ENCODE measurements around the gene ASIC4.
A peak's percentile ranks its signal among the peaks of the same experiment; 100 is the strongest.

ASIC4 gene

DNA sequence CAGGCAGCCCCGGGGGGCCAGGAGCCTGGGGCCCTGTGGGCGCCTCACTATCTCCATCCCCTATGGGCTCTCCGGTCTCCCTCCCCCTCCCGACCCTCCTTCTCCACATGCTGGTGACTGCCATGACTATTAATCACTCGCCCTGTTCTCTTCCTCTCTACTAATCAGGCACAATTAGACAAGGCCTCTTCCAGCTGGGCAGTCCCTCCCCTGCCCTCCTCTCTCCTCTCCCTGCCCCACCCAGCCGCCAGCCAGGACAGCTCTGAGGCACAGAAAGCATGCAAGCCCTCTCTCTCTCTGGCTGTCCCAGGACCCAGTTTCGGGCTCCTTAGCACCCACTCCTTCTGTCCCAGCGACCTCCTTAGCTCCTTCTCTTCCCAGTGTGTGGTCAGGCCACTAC lies 5.8 kb downstream of the ASIC4 start:
- peak; percentile 44 for DNase-seq
- Histone ChIP-seq H3K4me1 (peaks cover 62% of the 10 kb centered on the region), H3K9me3 (no peaks in the 10 kb centered on the region), H3K27me3 (no peaks in the 10 kb centered on the region), H3K36me3 (no peaks in the 10 kb centered on the region), H3K4me3 (ENCODE audit: low read depth, low read length) (no peak overlapping the region)
- TF ChIP-seq, protein P1, sequence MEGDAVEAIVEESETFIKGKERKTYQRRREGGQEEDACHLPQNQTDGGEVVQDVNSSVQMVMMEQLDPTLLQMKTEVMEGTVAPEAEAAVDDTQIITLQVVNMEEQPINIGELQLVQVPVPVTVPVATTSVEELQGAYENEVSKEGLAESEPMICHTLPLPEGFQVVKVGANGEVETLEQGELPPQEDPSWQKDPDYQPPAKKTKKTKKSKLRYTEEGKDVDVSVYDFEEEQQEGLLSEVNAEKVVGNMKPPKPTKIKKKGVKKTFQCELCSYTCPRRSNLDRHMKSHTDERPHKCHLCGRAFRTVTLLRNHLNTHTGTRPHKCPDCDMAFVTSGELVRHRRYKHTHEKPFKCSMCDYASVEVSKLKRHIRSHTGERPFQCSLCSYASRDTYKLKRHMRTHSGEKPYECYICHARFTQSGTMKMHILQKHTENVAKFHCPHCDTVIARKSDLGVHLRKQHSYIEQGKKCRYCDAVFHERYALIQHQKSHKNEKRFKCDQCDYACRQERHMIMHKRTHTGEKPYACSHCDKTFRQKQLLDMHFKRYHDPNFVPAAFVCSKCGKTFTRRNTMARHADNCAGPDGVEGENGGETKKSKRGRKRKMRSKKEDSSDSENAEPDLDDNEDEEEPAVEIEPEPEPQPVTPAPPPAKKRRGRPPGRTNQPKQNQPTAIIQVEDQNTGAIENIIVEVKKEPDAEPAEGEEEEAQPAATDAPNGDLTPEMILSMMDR (IDR thresholded peaks at IDR 0.05; ENCODE audit: low read depth, low read length) = no peak

DNA sequence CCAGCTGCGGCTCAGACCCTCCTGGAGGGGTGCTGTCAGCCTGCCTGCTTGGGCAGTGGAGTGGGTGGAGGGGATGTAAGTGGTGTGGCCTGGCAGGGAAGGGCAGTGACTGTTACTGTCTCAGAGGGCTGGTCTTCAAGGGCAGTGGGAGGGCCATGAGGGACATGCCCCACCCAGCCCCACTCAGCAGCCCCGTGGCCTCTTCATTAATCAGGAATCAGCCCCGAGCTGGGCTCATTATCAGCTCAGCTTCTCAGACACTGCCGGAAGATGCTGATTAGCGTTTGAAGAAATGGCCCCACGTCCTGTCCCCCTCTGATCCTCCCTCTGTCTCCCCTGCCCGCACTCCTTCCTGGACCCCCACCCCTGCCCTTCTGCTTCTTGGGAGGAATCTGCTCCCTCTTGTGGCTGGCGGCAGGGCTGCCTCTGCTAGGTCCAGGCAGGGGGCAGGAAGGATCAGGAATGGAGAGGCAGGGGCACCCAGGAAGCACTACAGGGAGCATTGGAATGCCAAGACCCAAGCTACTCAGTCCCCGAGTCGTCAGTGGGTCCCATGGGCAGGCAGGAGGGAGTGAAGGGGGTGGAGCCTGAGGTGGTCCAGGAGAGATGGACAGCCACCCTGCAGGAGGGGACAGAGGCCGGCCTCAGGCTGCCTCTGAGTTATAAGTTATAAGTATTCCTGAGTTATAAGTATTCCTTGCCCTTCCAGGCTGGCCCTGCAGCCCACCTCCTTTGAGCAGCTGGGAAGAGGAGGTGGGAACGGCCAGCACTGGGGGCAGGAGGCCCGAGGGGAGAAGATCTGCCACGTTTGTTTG lies 7.0 kb downstream of the ASIC4 start:
- Histone ChIP-seq H3K27me3 (no peaks in the 10 kb centered on the region), H3K4me3 (ENCODE audit: low read depth, low read length) (peak overlapping the region; percentile 31), H3K36me3 (no peaks in the 10 kb centered on the region), H3K4me1 (peaks cover 63% of the 10 kb centered on the region), H3K9me3 (no peaks in the 10 kb centered on the region)
- TF ChIP-seq, protein P1 (IDR thresholded peaks at IDR 0.05; ENCODE audit: low read depth, low read length) = peak; percentile 82
- DNase-seq = peak; percentile 84

DNA sequence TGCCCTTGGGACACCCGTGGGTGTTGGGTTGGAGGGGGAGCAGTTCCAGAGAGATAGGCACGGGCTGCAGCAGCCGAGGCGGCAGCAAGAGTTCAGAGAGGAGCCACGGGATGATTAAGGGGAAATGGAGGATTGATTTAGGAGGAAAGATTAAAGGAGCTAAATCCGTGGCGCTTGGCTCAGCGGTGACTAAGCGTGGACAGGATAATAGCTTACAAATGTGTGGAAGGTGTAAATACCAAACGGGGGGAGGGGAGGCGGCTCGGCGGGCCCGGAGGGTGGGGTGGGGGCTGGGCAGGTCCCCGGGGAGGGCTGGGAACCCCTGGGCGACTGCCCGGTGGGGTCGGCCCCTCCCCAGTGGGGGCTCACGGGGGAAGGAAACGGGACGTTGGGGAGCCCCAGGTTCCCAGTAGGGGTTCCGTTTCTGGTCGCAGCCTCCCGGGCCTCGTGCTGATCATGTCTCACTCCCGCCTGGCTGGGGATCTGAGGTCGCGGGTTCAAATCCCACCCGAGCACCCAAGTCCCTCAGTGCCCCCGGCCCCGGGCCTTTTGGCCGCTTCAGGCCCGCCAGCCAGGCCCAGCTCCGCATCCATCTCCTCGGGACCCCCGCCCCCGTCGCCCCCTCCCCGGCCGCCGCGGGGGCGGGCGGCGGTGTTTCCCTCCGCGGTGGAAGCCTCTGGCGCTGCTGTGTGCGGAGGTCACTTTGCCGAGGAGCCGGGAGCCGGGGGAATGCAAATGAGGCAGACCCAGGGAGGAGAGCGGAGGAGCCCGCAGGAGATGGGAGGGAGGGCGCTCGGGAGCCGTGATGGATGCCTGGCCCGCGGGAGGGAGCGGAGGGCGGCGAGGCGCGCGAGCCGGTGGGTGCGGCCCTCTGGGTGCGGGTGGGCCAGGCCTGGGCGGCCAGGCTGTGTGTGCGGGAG lies 8.1 kb downstream of the ASIC4 start:
- H3K27me3 ChIP-seq = no peaks in the 10 kb centered on the region
- TF ChIP-seq, protein P1 (IDR thresholded peaks at IDR 0.05; ENCODE audit: low read depth, low read length) = no peak
- DNase-seq = peak; percentile 77
- H3K36me3 ChIP-seq = no peaks in the 10 kb centered on the region
- H3K9me3 ChIP-seq = no peaks in the 10 kb centered on the region
- H3K4me3 ChIP-seq (ENCODE audit: low read depth, low read length) = peak overlapping the region; percentile 35
- peaks cover 68% of the 10 kb centered on the region for H3K4me1 ChIP-seq

DNA sequence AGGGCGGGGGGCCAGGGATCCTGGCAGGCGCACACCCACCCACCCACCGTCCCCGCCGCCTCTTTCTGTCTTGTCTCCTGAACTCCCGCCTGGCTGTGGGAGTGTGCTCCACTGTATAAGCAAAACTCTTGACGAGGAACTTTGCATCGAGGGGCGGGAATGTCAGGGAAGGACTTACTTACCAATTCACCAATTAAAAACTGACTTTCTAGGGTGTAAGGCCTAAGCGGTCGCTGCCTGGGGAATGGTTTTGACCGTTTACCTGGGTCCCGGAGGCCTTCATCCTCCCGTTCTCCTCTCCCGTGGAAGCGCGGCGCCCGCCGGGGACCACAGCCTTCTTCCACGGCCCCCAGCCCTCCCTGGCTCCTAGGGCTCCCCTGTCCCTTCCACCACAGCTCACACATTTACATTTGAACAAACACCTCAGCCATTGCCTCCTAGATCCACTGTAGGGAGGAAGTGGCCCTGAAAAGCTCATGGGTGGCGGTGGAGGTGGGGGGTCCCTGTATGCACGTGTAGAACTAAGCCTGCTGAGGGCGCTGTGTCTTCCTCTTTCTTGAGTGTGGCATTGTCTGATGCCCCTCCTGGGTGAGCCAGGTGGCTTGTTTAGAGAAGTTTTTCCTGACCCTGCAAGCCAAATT lies 8.9 kb downstream of the ASIC4 start:
- H3K9me3 ChIP-seq = no peaks in the 10 kb centered on the region
- no peaks in the 10 kb centered on the region for H3K36me3 ChIP-seq
- TF ChIP-seq, protein P1 (IDR thresholded peaks at IDR 0.05; ENCODE audit: low read depth, low read length) = no peak; the same call in 1 of the 2 replicates
- H3K4me1 ChIP-seq = peaks cover 74% of the 10 kb centered on the region
- H3K27me3 ChIP-seq = no peaks in the 10 kb centered on the region
- H3K4me3 ChIP-seq (ENCODE audit: low read depth, low read length) = peak overlapping the region; percentile 35; the same call in 1 of the 2 replicates
- no peak for DNase-seq

DNA sequence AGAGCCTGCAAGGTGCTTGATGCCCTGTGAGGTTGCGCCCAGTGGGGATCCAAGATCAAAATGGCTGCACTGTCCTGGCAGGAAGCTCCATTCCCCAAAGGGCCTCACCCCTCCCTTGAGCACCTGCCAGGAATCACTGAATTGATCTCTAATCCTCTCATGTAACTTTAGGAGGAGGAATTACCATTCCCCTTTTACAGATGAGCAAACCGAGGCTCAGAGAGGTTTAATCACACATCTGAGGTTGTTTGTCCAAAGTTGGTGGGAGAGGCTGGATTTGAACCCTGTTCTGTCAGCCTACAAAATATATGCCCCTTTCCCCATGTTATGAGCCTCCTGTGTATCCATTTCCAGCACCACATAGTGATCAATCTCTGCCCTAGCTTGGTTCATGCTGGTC lies 10.5 kb downstream of the ASIC4 start:
- TF ChIP-seq, protein P1 (IDR thresholded peaks at IDR 0.05; ENCODE audit: low read depth, low read length) = no peak
- H3K36me3 ChIP-seq = no peaks in the 10 kb centered on the region
- no peaks in the 10 kb centered on the region for H3K27me3 ChIP-seq
- H3K4me1 ChIP-seq = peaks cover 74% of the 10 kb centered on the region
- no peaks in the 10 kb centered on the region for H3K9me3 ChIP-seq
- no peak overlapping the region for H3K4me3 ChIP-seq (ENCODE audit: low read depth, low read length)
- DNase-seq = no peak
